Measurements from ENCODE around the gene KCNQ2. TPM values are rescaled to one million over a fixed set of nuclear protein-coding genes. Genes with fewer than 3 reads are reported as not detected.

KCNQ2 gene
- total RNA-seq, 1 experiment from 2014 or later, result 0.38 TPM

DNA sequence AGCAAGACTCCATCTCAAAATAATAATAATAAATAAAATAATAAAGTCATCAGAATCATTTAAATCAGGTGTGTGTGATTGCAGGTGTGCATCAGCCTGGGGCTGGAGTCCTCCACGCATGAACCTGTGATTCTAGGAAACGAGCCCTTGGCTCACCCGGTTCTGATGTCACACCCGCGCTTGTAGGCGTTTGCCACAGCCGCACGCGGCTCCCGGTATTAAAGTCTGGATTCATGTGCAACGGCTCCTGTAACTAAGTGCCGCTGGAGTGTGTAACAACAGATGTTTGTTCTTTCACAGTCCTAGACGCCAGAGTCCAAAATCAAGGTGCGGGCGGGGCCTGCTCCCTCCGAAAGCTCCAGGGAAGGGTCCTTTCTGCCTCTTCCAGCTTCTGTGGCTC is 45.2 kb downstream of the KCNQ2 start:
- Mint-ChIP-seq H3K27me3 (ENCODE audit: unreplicated experiment) (peaks cover 86% of the 10 kb centered on the region), H3K9me3 (ENCODE audit: low read depth, unreplicated experiment) (no peaks in the 10 kb centered on the region), H3K27ac (ENCODE audit: unreplicated experiment) (no peak overlapping the region), H3K4me1 (ENCODE audit: low read depth, unreplicated experiment) (no peaks in the 10 kb centered on the region), H3K4me3 (ENCODE audit: low read depth, unreplicated experiment) (no peak overlapping the region), H3K36me3 (ENCODE audit: insufficient read depth, unreplicated experiment) (no peaks in the 10 kb centered on the region)
- no TSS peak for BruUV-seq (replicated peaks)
- CTCF ChIA-PET, result interaction anchor here (0.6 kb wide), 1 partner anchor 9 kb away, joined by 5 read pairs; no protein-coding TSS in a partner anchor
- no peak for DNase-seq
- intact Hi-C loops (cut with micrococcal nuclease; ENCODE audit: unreplicated experiment), result no loop called here
- TF ChIP-seq, protein P1, sequence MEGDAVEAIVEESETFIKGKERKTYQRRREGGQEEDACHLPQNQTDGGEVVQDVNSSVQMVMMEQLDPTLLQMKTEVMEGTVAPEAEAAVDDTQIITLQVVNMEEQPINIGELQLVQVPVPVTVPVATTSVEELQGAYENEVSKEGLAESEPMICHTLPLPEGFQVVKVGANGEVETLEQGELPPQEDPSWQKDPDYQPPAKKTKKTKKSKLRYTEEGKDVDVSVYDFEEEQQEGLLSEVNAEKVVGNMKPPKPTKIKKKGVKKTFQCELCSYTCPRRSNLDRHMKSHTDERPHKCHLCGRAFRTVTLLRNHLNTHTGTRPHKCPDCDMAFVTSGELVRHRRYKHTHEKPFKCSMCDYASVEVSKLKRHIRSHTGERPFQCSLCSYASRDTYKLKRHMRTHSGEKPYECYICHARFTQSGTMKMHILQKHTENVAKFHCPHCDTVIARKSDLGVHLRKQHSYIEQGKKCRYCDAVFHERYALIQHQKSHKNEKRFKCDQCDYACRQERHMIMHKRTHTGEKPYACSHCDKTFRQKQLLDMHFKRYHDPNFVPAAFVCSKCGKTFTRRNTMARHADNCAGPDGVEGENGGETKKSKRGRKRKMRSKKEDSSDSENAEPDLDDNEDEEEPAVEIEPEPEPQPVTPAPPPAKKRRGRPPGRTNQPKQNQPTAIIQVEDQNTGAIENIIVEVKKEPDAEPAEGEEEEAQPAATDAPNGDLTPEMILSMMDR (IDR thresholded peaks at IDR 0.05; ENCODE audit: unreplicated experiment), result no peak

DNA sequence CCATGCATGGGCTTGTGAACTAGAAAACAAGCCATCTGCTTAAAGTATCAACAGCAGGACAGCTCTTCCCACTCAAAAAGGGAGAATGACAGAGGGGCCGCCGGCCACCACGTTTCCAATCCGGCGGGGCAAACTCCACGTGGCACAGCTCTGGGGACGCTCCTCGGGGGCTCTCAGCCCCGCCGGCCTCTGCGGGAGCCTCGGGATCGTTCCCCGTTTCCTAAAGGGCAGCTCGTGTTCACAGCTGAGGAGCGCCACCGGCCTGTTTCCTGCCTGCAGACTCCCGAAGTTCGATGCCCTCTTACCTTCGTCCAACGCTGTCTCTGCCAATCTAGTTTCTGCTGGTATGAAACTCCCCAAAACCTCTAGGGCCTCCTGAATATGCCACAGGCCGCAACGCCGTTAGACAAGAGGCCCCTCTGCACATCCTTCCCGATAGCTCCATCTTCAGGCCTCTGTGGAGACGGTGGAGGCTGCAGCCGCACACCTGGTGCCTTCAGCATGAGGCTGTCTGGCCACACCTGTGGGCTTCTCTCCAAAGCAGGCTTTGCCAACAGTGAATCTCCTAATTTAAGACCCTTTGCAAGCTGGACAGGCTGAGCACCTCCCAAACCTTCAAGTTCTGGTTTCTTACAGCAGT is 46.5 kb downstream of the KCNQ2 start:
- peaks cover 90% of the 10 kb centered on the region for H3K27me3 Mint-ChIP-seq (ENCODE audit: unreplicated experiment)
- no peaks in the 10 kb centered on the region for H3K4me1 Mint-ChIP-seq (ENCODE audit: low read depth, unreplicated experiment)
- intact Hi-C loops (cut with micrococcal nuclease; ENCODE audit: unreplicated experiment), result no loop called here
- DNase-seq, result no peak
- TF ChIP-seq, protein P1 (IDR thresholded peaks at IDR 0.05; ENCODE audit: unreplicated experiment), result no peak
- no peaks in the 10 kb centered on the region for H3K36me3 Mint-ChIP-seq (ENCODE audit: insufficient read depth, unreplicated experiment)
- CTCF ChIA-PET, result no interaction called here
- H3K9me3 Mint-ChIP-seq (ENCODE audit: low read depth, unreplicated experiment), result no peaks in the 10 kb centered on the region
- no peak overlapping the region for H3K4me3 Mint-ChIP-seq (ENCODE audit: low read depth, unreplicated experiment)
- no TSS peak for BruUV-seq (replicated peaks)
- H3K27ac Mint-ChIP-seq (ENCODE audit: unreplicated experiment), result no peak overlapping the region

DNA sequence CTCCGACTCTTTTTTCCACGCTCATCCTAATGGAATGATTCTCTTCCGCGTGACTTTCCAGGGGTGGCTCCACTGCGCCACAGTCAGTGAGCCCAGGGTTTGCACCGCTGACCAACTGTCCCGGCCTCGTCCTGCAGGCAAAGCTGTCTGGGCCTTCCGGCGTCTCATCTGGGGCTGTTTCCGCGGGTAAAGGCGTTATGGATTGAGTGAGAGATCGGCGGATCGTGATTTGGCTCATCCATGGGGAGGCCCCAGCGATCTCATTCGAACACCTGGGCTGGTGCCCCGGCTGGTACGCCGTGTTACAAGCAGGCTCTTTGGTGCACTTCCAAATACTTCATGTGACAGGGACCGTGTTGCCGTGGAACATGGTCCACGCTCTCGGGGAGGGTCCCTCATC is 47.8 kb downstream of the KCNQ2 start:
- BruUV-seq (replicated peaks), result no TSS peak
- TF ChIP-seq, protein P1 (IDR thresholded peaks at IDR 0.05; ENCODE audit: unreplicated experiment), result no peak
- intact Hi-C loops (cut with micrococcal nuclease; ENCODE audit: unreplicated experiment), result no loop called here
- Mint-ChIP-seq H3K4me1 (ENCODE audit: low read depth, unreplicated experiment) (no peaks in the 10 kb centered on the region), H3K27ac (ENCODE audit: unreplicated experiment) (no peak overlapping the region), H3K36me3 (ENCODE audit: insufficient read depth, unreplicated experiment) (no peaks in the 10 kb centered on the region), H3K4me3 (ENCODE audit: low read depth, unreplicated experiment) (no peak overlapping the region), H3K27me3 (ENCODE audit: unreplicated experiment) (peaks cover 90% of the 10 kb centered on the region), H3K9me3 (ENCODE audit: low read depth, unreplicated experiment) (no peaks in the 10 kb centered on the region)
- no peak for DNase-seq
- CTCF ChIA-PET, result interaction anchor here (0.6 kb wide), 2 partner anchors 450 to 547 kb away, joined by 3 to 6 read pairs; no protein-coding TSS in a partner anchor

DNA sequence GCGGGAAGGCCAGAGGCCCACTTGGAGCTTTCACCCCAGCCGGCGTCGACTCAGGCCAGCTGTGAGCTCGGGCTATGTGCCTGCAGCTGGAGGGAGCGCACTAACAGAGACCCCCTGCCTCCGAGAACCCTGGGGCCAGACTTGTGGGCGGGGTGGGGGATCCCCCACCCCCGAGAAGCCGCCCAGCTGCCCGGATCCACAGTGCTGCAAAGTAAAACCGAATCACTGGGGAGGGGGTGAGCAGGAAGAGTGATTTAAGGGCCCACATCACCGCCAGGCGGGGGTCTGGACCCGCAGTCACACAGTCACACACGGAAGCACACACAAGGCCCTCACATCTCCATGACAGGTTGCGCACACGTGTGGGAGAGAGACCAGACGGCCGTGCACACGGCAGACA is 48.7 kb downstream of the KCNQ2 start:
- no peaks in the 10 kb centered on the region for H3K9me3 Mint-ChIP-seq (ENCODE audit: low read depth, unreplicated experiment)
- peaks cover 90% of the 10 kb centered on the region for H3K27me3 Mint-ChIP-seq (ENCODE audit: unreplicated experiment)
- H3K4me3 Mint-ChIP-seq (ENCODE audit: low read depth, unreplicated experiment), result no peak overlapping the region
- H3K36me3 Mint-ChIP-seq (ENCODE audit: insufficient read depth, unreplicated experiment), result no peaks in the 10 kb centered on the region
- TF ChIP-seq, protein P1 (IDR thresholded peaks at IDR 0.05; ENCODE audit: unreplicated experiment), result no peak
- no peak overlapping the region for H3K27ac Mint-ChIP-seq (ENCODE audit: unreplicated experiment)
- BruUV-seq (replicated peaks), result no TSS peak
- H3K4me1 Mint-ChIP-seq (ENCODE audit: low read depth, unreplicated experiment), result no peaks in the 10 kb centered on the region
- intact Hi-C loops (cut with micrococcal nuclease; ENCODE audit: unreplicated experiment), result no loop called here
- CTCF ChIA-PET, result interaction anchor here (0.6 kb wide), 2 partner anchors 30 to 548 kb away, joined by 3 to 6 read pairs; no protein-coding TSS in a partner anchor
- no peak for DNase-seq
